Daoy (cell line): ENCODE data around the gene MSX2. TPM values are rescaled to one million over a fixed set of nuclear protein-coding genes. Genes with fewer than 3 reads are reported as not detected.

Experiments
- DNase-seq: peaks from one replicate; pipeline ENCODE4 v3.0.0-alpha.2; 2015; ENCODE audit warnings: low read depth
- total RNA-seq: library from RNA; depleted of rRNA; stranded (reverse); fragments of >200 nt; shearing (Covaris generic); gene quantifications from 2 replicates; pipeline ENCODE4 v1.2.3, GENCODE V29; 2014

The MSX2 gene
- total RNA-seq, 1 experiment from 2014 or later: 13.4 TPM

- no peak for DNase-seq
Observed at GRCh38 chr5:174718880-174719610, 5.3 kb upstream of the MSX2 start.

GRCh38 chr5:174719793-174720611 lies 4.4 kb upstream of the MSX2 start:
- DNase-seq: no peak

GRCh38 chr5:174720612-174721529 lies 3.5 kb upstream of the MSX2 start:
- DNase-seq: peak; percentile 47

- no peak for DNase-seq
Observed at GRCh38 chr5:174721530-174722432, 2.6 kb upstream of the MSX2 start.

GRCh38 chr5:174722500-174722899 lies 1.9 kb upstream of the MSX2 start:
- DNase-seq: no peak

- peak; percentile 45 for DNase-seq
Observed at GRCh38 chr5:174723315-174723978, 935 bp upstream of the MSX2 start.

GRCh38 chr5:174723979-174724483 lies 351 bp upstream of the MSX2 start:
- peak; percentile 49 for DNase-seq

GRCh38 chr5:174725261-174725990 lies 1.0 kb downstream of the MSX2 start:
- no peak for DNase-seq

- no peak for DNase-seq
Observed at GRCh38 chr5:174725991-174726601, 1.7 kb downstream of the MSX2 start.

GRCh38 chr5:174726916-174727793 lies 2.8 kb downstream of the MSX2 start:
- DNase-seq: no peak

GRCh38 chr5:174727794-174728680 lies 3.7 kb downstream of the MSX2 start:
- DNase-seq: no peak

- DNase-seq: no peak
Observed at GRCh38 chr5:174729075-174729680, 4.8 kb downstream of the MSX2 start.

GRCh38 chr5:174731214-174732035 lies 7.0 kb downstream of the MSX2 start:
- peak; percentile 41 for DNase-seq

- DNase-seq: peak; percentile 54
Observed at GRCh38 chr5:174732036-174733020, 7.9 kb downstream of the MSX2 start.
